Lung (tissue), 12 donors: ENCODE measurements around the gene CASK. TPM values are rescaled to one million over a fixed set of nuclear protein-coding genes. Genes with fewer than 3 reads are reported as not detected.

Source experiments
- ATAC-seq: fragments of 200-7000 bp; cut with Tn5 transposase; one replicate; pipeline ENCODE4 v1.9.1; 2020; ENCODE audit warnings: moderate number of reproducible peaks; ENCODE audit not compliant: insufficient read depth, low FRiP score
- DNase-seq, 3 donors: peaks; one replicate each; pipeline ENCODE4 v3.0.0-alpha.2; 2013 to 2017
- H3K27ac ChIP-seq, 2 donors: one replicate each; pipeline ENCODE4 v1.5.1; 2013; ENCODE audit warnings: mild to moderate bottlenecking in 2 of 2, moderate library complexity in 2 of 2, control low read depth in 1 of 2, inconsistent platforms in 1 of 2, low read depth in 1 of 2, low read length in 1 of 2
- H3K27me3 ChIP-seq, 3 donors: one replicate each; pipeline ENCODE4 v1.5.1; 2013; ENCODE audit warnings: low read length in 2 of 3; ENCODE audit not compliant: control insufficient read depth in 3 of 3, insufficient read depth in 3 of 3
- H3K36me3 ChIP-seq, 4 donors: one replicate each; pipeline ENCODE4 v1.5.1; 2013; ENCODE audit warnings: low read length in 4 of 4, mild to moderate bottlenecking in 1 of 4, moderate library complexity in 1 of 4; ENCODE audit not compliant: control insufficient read depth in 4 of 4, insufficient read depth in 4 of 4
- H3K4me1 ChIP-seq, 5 donors: one replicate each; pipeline ENCODE4 v1.5.1; 2013; ENCODE audit warnings: low read length in 5 of 5, mild to moderate bottlenecking in 2 of 5, moderate library complexity in 1 of 5; ENCODE audit not compliant: control insufficient read depth in 5 of 5, insufficient read depth in 5 of 5
- H3K4me3 ChIP-seq: one replicate; pipeline ENCODE4 v1.5.1; 2013; ENCODE audit warnings: mild to moderate bottlenecking, control low read depth, moderate library complexity
- H3K9ac ChIP-seq, 2 donors: one replicate each; pipeline ENCODE4 v1.5.1; 2013; ENCODE audit warnings: low read length in 2 of 2, control low read depth in 1 of 2; ENCODE audit not compliant: insufficient read depth in 1 of 2
- H3K9me3 ChIP-seq, 4 donors: one replicate each; pipeline ENCODE4 v1.5.1; 2013; ENCODE audit warnings: low read length in 3 of 4, mild to moderate bottlenecking in 1 of 4, moderate library complexity in 1 of 4; ENCODE audit not compliant: control insufficient read depth in 4 of 4, insufficient read depth in 3 of 4
- WGBS, 2 donors: extraction: QIAGEN DNeasy Blood & Tissue Kit; methylation state at CpG; one replicate each; pipeline ENCODE4 v1.1.7; 2013; 5-methylcytosine and 5-hydroxymethylcytosine counted together
- polyA plus RNA-seq, 2 donors: library from polyadenylated mRNA; stranded (reverse); fragments of 200-250 nt; gene quantifications; one replicate each; pipeline ENCODE4 v1.2.1, GENCODE V29; 2013
- total RNA-seq, 2 donors: library from RNA; depleted of rRNA in 1 of 2; stranded (reverse); fragments of >200 nt in 1 of 2; gene quantifications; one replicate each; pipeline ENCODE4 v1.2.1, GENCODE V29; 2014 to 2021
- TF ChIP-seq, protein P1 (sequence below): IDR thresholded peaks from 2 replicates; pipeline ENCODE4 v1.5.1; 2012; ENCODE audit warnings: mild to moderate bottlenecking; ENCODE audit errors: control extremely low read depth, extremely low read depth
- donor health status: control.
- donor health status: control.
- donor health status: Bipolar disorder and iron deficiency.
- donor health status: healthy.
- donor health status: DM: yes; HTN: yes; CAD: no.

Gene CASK
- total and polyA plus RNA-seq, 4 donors, result 8.2 to 68.1 (median 30.6) TPM

DNA sequence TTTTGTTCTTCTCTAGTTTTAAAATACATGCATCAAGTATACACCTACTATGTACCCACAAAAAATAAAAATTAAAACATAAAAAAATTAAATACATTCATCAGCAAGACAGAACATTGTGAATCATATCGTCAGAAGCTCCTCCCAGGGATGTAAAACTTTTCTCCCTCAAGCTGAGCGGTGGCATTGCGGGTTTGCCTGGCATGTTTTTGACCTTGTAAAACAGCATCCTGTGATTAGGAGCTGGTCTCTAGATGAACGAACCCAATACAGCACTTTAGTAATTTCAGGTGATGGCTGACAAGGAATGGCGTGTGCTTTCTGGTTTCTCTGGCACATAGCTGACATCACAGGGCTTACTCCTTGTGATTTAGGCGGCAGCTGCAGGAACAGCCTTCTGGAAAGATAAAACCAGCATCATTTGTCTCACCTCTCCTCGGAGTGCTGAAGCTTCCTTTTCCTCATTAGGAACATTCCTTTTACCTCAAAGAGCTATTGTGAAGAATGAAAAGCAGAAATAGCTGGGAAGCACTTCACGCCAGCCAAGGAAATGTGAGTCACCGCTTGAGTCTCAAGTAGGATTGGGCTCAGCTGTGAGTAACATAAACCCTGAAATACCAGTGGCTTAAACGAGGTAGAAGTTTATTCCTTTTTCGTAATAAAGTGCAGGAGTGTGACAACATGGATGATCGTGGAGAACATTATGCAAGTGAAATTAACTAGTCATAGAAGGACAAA, 431.9 kb downstream of the CASK start:
- Histone ChIP-seq H3K9ac (no peak overlapping the region), H3K4me3 (no peak overlapping the region), H3K27me3 (peaks cover 0 to 4% (median 3%) of the 10 kb centered on the region in 3 donors), H3K9me3 (peaks cover 0 to 3% (median under 1%) of the 10 kb centered on the region in 4 donors), H3K27ac (peak overlapping the region in 1 of 2 donors; percentile 53), H3K4me1 (no peaks in the 10 kb centered on the region), H3K36me3 (no peaks in the 10 kb centered on the region)
- TF ChIP-seq, protein P1, sequence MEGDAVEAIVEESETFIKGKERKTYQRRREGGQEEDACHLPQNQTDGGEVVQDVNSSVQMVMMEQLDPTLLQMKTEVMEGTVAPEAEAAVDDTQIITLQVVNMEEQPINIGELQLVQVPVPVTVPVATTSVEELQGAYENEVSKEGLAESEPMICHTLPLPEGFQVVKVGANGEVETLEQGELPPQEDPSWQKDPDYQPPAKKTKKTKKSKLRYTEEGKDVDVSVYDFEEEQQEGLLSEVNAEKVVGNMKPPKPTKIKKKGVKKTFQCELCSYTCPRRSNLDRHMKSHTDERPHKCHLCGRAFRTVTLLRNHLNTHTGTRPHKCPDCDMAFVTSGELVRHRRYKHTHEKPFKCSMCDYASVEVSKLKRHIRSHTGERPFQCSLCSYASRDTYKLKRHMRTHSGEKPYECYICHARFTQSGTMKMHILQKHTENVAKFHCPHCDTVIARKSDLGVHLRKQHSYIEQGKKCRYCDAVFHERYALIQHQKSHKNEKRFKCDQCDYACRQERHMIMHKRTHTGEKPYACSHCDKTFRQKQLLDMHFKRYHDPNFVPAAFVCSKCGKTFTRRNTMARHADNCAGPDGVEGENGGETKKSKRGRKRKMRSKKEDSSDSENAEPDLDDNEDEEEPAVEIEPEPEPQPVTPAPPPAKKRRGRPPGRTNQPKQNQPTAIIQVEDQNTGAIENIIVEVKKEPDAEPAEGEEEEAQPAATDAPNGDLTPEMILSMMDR, result no peak
- DNase-seq (peak; percentile 26 to 64 (median 40)), ATAC-seq (peak; percentile 74)
- 43 to 45% methylated on average over 12 of the region's 12 CpGs for WGBS, 2 donors

DNA sequence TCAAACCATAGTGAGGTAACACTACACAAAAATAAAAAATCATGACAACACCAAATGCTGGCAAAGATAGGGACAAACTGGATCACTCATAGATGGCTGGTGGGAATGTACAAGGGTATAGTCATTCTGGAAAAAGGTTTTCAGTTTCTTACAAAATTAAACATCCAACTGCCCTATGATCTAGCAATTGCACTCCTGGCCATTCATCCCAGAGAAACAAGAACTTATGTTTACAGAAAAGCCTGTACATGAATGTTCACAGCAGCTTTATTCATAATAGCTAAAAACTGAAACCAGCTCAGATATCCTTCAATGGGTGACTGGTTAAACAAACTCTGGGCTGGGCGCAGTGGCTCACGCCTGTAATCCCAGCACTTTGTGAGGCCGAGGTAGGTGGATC, 432.9 kb downstream of the CASK start:
- 88 to 94% methylated on average over 3 of the region's 3 CpGs for WGBS, 2 donors
- Histone ChIP-seq H3K4me3 (no peak overlapping the region), H3K9ac (no peak overlapping the region), H3K36me3 (no peaks in the 10 kb centered on the region), H3K27ac (no peak overlapping the region), H3K27me3 (peaks cover 0 to 11% (median 3%) of the 10 kb centered on the region in 3 donors), H3K4me1 (no peaks in the 10 kb centered on the region), H3K9me3 (peaks cover 0 to 3% (median under 1%) of the 10 kb centered on the region in 4 donors)
- DNase-seq (no peak), ATAC-seq (no peak)
- TF ChIP-seq, protein P1, result no peak

DNA sequence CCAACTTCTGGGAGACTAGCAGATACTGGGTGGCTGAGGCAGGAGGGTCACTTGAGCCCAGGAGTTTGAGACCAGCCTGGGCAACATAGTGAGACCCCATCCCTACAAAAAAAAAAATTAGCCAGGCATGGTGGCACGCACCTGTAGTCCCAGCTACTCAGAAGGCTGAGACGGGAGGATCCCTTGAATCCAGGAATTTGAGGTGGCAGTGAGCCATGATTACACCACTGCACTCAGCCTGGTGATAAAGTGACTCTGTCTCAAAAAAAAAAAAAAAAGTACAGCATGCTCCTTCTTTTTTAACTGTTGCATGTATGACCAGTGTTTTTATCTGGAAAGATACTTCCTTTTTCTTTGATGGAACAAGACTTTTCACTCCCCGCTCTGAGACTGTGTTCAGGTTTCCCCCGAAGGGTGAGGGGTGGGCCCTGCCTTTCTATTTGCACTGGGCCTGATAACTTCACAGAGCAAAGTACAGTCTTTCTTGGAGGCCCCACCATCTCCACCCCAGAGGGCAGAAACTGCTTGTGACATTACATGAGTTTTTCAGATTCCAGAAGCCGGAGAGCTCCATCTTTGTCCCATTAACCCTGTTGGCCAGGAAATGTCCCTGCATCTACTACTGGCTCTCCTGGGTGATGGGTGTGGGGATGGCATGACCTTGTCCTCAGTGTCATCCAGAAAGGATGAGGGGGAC, 441.1 kb downstream of the CASK start:
- WGBS, 2 donors, result 68 to 71% methylated on average over 5 of the region's 5 CpGs

More for the DNA sequence above, 441.1 kb downstream of the CASK start:
- no peak for ATAC-seq
- peaks cover 0 to 18% (median 0%) of the 10 kb centered on the region in 3 donors for H3K27me3 ChIP-seq
- DNase-seq, result peak in 1 of 3 donors; percentile 9
- H3K4me3 ChIP-seq, result no peak overlapping the region
- no peak overlapping the region for H3K27ac ChIP-seq
- TF ChIP-seq, protein P1, result no peak
- H3K9me3 ChIP-seq, result peaks cover 0 to 12% (median under 1%) of the 10 kb centered on the region in 4 donors
- H3K4me1 ChIP-seq, result no peaks in the 10 kb centered on the region
- H3K36me3 ChIP-seq, result no peaks in the 10 kb centered on the region
- H3K9ac ChIP-seq, result no peak overlapping the region
